Jurkat, Clone E6-1 (cell line): Measurements from ENCODE around the gene SDHAF1.
"Not testable (repeated sequence)": the region's sequence is repeated elsewhere in the genome, so short reads cannot be mapped to it uniquely, and the experiment has no call there.

ENCODE experiments used
- DNase-seq: peaks from one replicate; pipeline ENCODE4 v3.0.0-alpha.2; 2011; ENCODE audit warnings: low read depth, low spot score
- H3K4me3 ChIP-seq: 2 replicates; pipeline ENCODE4 v1.5.1; 2011; ENCODE audit warnings: mild to moderate bottlenecking, low read length, control low read depth, moderate library complexity

The SDHAF1 gene

DNA sequence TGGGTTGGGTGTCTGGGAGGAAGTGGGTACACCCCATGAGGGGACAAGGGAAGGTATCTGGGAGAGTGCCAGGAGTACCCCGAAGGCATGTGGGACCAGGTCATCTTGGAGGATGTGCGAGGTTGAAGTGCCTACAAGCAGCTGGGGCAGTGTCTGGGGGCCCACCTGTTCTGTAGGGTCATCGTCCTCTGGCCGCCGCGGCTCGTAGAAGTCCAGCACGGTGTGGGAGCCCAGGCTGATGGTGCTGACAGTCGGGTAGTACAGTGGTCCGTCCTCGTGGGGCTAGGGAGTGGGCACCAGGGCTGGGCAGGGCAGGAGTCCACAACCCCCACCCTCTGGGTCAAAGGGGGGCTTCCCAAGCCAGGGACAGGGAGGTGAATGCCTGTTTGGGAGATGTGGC is 15.4 kb downstream of the SDHAF1 start:
- no peak overlapping the region for H3K4me3 ChIP-seq
- no peak for DNase-seq

DNA sequence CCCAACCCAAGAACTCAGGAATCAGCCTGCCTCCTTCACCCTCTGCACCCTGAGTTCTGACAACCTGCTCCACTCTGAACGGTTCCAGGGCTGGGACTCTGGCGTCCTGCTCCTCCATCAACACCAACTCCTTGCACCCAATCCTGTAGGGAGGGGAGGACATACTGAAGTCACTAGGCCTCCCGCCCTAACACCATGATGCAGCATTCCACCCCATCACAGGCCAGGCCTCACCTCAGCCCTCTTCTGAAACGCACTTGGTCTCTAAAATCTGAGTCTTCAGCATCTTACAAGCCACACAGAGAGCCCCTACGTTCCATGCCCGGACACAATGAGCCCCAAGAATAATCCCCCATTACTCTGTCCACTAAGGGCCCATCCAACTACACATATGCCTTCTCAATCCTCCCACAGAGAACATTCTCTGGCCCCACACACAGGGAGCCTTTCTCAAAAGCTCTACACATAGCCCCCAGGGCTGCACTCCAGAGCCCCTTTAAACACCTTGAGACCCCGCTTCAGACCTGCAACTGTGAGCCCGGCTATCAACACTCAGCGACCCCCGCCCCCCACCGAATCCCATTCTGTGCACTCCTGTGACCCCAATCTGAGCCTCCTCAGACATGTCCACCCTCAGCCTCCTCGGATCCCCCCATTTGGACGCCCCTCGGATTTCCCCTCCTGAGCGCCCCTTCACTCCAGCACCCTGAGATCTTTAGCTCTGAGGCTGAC is 18.5 kb downstream of the SDHAF1 start:
- peak overlapping the region; percentile 93 for H3K4me3 ChIP-seq
- DNase-seq, result no peak

DNA sequence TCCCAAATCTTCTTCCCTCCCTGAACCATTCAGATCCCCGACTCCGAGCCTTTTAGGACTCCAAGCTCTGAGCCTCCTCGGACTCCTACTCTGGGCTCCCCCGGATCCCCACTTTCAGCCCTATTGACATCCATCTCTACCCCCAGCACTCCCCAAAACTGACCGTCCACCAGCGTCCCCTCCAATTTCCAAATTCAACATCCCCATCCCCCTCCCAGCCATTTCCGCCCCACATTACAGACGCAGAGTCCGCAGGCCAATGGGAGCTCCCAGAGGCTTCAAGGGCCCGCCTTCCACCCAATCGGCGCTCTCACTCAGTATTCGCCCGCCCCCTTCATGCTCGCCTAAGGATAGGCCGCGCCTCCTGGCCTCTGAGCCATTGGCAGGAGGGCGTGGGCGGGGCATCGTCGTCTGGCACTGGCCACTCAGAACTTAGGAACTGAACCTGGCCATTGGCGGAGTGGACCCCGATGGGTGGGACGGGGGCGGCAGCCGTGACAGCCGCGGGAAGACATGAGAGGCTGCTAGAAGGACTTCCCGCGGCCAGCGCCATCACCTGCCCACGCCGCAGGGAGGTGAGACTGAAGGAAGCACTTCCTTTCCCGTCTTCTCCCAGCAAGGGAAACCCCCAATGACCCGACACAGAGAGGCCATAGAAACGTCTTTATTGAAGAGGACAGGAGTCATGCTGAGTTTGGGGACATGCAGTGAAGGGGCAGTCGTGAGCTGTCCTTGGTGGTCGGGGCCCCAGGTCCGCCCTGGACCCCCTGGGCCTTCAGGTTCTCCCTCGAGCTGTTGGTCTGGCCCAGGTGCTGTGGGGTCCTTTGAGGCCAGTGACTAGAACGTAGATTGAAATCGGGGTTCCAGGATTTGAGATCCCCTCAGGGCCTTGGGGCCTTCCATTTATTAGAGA is 19.3 kb downstream of the SDHAF1 start, which contains the start of gene ALKBH6:
Gene ALKBH6 (minus strand): TSS at position 202 of the 913 bp plus-strand sequence. CDS start 816 bp downstream, outside the sequence.
- DNase-seq, result peak; percentile 98
- H3K4me3 ChIP-seq, result peak within 1 kb of the TSS; percentile 93

DNA sequence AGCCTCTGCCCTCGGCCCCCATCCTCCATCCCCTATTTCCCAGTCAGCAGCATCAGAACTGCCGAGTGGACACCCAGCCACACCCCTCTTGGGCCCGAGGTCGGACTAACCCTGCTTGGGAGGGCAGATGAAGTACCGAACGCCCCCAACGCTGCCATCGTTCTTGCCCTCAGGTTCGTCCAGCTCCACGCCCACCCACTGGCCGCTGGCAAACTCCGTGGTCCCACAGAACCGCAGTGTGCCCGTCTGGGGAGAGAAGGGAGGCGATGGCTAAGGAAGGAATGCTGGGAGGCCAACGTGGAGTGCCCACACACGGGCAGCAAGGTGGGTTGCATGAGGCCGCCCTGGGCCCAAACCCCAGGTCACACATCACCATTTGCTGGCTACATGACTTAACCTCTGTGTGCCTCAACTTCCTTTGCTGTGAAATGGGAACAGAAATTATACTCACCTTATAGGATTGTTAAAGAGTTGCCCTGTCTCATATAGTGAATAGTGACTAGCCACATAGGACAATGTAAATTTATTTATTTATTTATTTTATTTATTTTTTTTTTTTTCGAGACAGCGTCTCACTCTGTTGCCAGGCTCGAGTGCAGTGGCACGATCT is 24.2 kb downstream of the SDHAF1 start:
- no peak for DNase-seq
- no peak overlapping the region for H3K4me3 ChIP-seq

DNA sequence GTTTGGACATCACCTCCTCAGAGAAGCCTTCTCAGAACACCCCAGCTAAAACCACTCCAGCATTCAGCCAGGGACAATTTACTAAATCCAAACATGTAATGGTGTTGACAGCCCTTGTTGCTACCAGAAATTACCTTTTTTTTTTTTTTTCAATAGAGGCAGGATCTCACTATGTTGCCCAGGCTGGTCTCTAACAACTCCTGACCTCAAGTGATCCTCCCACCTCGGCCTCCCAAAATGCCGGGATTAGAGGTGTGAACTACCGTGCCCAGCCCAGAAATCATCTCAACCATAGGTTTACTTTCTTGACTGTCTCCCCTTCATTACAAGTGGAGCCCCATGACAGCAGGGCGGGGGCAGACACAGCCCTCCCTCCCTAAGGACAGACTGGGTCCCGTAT is 28.4 kb downstream of the SDHAF1 start:
- H3K4me3 ChIP-seq, result no peak overlapping the region
- DNase-seq, result no peak

DNA sequence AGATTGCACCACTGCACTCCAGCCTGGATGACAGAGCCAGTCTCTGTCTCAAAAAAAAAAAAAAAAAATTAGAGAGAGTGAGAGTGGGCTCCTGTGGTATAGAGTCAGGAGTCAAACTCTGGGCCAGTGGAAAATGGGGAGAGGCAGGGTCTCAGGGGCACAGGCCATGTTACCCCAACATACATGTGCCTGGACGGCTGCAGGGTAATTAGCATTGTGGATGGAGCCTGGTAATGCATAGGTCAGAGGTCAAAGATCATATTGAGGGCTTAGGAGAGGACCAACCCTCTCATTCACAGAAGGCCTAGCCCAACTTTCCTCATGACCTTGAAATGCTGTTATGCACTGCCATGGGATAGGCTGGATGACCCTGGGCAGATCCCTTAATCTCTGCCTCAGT is 30.6 kb downstream of the SDHAF1 start:
- no peak for DNase-seq
- no peak overlapping the region for H3K4me3 ChIP-seq

DNA sequence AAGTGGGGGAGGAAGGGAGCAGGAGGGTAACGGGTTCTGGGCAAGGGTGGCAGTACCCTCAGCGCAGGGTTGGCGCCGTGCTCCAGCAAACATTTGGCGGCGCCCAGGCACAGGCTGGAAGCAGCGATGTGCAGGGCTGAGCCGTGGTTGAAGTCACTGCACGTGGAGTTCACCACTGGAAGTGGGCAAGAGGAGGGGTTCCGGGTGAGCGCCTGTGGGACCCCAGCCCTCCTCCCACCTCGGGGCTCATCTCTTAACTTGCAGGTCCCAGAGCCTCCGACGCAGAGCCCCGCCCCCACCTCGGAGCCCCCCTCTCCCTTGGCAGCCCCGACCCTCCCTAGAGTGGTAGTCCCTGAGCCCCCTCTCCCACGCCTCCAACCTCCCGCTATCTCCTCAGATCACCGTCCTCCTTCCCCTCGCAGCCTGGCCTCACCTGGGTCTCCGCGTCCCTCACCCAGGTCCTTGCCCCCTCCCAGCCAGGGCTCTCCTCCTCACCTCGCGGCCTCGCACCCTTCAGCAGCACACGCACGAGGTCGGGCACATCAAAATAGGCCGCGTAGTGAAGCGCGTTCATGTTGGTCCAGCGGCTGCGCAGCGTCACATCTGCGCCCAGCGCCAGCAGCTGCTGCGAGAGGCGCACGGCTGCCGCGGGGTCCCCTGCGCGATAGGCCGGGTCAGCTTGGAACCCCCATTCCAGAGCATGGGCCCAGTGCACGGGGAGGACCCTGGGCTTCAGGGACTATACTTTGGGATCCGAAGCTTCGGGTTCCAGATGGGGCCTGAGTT is 31.3 kb downstream of the SDHAF1 start:
- H3K4me3 ChIP-seq, result no peak overlapping the region
- no peak for DNase-seq

DNA sequence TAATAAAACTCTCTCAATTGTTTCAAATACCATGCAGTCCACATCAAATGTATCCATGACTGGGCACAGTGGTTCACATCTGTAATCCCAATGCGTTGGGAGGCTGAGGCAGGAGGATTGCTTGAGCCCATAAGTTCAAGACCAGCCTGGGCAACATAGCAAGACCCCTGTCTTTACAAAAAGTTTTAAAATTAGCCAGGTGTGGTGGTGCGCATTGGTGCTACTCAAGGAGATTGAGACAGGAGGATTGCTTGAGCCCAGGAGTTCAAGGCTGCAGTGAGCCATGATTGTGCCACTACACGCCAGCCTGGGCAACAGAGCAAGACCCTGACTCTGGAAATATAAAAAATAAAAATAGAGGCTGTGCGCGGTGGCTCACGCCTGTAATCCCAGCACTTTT is 32.7 kb downstream of the SDHAF1 start:
- no peak for DNase-seq
- H3K4me3 ChIP-seq, result no peak overlapping the region

DNA sequence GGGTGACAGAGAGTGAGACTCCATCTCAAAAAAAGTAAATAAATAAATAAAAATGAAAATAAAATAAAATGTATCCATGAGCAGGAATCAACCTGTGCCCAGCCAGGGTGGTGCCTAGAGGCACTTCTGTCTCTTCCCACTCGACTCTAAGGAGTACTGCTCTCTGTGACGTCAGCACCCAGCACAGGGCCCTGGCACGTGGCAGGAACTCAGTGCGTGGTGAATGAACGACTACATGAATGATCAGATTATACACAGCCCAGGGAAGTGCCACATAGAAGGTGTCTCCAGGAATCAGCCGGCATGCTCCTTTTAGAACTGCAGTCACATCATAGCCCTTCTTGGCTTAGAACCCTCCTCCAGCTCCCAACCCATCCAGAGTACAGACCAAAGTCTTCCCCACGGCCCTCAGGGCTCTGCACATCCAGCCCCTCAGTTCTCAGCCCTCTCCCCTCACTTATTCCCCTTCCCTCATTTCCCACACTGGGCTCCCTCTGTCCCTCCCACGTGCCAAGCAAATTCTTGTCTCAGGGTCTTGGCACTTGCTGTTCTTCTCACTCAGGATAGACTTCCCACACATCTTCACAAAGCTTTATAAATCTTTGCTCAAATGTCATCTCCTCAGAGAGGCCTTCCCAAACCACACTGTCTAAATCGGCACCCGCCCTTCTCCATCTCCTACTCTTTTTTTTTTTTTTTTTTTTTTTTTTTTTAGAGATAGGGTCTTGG is 33.5 kb downstream of the SDHAF1 start:
- no peak for DNase-seq
- H3K4me3 ChIP-seq, result no peak overlapping the region

DNA sequence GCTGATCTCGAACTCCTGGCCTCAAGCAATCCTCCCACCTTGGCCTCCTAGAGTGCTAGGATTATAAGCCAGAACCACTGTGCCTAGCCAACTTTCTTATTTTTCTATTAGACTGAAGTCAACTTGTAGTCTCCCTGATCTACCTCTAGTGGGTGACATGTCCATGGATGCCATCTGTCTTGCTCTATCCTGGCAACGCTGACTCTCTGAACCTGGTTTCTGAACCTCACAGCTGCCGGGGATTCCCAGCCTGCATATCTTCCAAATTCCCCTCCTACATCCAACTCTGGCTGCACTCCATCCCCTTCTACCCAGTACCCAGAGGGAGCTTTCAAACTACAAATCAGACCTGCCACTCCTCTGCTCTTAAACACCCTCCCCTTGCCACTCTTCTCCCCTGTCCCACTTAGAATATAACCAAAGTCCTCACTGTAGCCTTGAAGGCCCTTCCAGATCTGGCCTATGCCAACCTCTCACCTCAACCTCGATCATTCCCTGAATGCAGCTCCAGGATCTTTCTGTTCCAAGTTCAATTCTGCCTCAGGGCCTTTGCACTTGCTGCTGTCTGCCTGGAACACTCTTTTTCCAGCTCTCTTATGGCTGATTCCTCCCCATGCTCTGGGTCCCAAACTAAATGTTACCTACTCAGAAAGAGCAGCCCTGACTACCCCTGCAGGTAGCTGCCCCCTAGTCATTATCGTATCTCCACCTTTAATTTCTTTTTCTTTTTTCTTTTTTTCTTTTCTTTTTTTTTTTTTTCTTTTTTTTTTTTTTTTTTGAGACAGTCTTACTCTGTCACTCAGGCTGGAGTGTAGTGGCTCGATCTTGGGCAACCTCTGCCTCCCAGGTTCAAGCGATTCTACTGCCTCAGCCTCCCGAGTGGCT is 35.5 kb downstream of the SDHAF1 start:
- DNase-seq, result no peak
- no peak overlapping the region for H3K4me3 ChIP-seq

DNA sequence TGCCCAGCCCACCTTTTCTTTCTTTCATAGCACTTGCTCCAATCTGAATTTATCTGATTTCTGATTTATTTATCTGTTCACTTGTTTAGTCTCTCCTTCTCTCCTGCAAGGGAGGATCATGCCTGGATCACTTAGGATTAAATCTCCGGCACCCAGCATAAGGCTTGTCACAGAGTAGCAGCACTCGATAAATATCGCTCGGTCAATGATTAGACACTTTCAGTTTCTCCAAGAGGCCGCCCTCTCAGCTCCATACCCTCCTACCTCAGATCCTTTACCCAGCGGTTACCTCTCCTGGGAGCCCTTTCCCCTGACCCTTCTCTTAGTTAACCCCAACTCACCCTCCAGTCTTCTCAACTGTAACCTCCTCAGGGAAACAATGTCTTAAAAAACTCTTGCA is 36.3 kb downstream of the SDHAF1 start:
- DNase-seq, result no peak
- no peak overlapping the region for H3K4me3 ChIP-seq

DNA sequence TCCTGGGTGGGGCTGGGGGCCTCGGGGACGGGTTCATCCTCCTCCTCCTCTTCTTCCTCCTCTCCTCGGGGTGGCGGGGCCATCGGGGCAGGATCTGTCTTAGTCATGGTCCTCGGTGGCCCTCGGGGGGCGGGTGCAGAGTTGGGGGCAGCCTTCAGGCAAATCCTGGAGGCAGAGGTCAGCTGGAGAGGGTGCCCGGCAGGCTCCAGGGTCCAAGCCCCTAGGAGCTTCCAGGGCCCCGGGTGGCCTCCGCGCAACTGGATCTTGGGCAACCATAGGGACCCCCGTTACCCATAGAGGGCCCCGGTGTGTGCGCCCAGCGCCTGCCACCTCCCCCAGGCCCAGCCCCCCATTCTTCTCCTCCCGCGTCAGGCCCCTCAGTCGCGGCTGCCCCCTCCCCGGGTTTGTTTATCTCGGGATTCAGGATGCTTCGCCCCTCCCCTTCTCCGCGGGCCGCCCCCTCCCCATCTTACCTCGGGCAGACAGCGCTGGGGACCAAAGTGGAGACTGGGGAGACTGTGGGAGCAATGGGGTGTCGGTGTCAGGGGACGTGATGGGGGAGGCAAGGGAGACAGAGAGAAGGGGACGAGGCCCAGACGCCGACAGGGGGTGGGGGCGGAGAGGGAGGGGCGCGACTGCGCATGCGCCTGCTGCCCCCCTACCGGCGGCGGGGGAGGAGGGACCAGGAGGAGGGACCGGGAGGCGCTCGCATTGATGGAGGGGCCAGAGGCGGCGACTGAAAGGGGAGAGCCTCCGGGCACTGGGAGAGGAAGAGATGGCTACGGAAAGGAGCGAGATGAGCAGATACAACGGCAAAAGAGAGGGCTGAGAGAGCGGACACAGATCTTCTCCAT is 37.5 kb downstream of the SDHAF1 start, which contains the start of gene CLIP3:
Gene CLIP3 (minus strand): TSS at position 623 of the 854 bp plus-strand sequence. CDS start 516 bp downstream, at position 107.
- peak; percentile 53 for DNase-seq
- H3K4me3 ChIP-seq, result peak within 1 kb of the TSS; percentile 61

DNA sequence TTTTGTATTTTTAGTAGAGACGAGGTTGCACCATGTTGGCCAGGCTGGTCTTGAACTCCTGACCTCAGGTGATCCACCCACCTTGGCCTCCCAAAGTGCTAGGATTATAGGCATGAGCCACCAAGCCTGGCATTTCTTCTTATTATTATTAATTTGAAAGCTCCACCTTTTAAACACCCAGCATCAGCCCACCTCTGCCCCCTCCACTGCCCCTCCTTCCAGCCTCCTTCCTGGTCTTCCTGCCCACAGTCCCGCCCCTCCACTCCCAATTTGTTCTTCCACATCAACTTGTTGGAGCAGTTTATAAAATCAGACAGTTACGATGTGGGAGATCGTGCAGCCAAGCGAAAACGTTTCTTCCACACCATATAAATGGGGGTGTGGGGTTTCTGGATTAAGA is 45.5 kb downstream of the SDHAF1 start:
- no peak for DNase-seq
- H3K4me3 ChIP-seq, result no peak overlapping the region

DNA sequence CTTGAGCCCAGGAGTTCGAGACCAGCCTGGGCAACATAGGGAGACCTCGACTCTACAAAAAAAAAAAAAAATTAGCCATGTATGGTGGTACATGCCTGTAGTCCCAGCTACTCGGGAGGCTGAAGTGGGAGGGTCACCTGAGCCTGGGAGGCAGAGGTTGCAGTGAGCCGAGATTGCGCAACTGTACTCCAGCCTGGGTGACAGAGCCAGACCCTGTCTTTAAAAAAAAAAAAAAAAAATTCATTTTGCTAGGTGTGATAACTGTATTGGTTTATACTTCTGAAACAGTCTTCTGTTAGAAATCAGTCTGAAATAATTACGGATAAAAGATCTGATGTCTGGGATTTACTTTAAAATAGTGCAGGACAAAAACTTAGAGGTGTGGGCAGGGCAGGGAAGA is 46.1 kb downstream of the SDHAF1 start:
- DNase-seq, result not testable (repeated sequence)

DNA sequence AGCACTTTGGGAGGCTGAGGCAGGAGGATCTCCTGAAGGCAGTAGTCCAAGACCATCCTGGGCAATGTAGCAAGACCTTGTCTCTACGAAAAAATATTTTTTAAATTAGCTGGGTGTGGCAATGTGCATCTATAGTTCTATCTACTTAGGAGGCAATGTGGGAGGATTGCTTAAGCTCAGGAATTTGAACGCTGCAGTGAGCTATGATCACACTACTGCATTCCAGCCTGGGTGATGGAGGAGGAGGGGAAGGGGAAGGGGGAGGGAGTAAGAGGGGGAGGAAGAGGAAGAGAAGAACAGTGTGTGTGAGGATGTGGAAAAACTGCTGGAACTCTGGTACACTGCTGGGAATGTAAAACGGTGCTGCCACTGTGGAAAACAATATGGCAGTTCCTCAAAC is 46.8 kb downstream of the SDHAF1 start:
- no peak for DNase-seq
- H3K4me3 ChIP-seq, result no peak overlapping the region

More for the DNA sequence above, 46.1 kb downstream of the SDHAF1 start:
- H3K4me3 ChIP-seq, result not testable (repeated sequence)

DNA sequence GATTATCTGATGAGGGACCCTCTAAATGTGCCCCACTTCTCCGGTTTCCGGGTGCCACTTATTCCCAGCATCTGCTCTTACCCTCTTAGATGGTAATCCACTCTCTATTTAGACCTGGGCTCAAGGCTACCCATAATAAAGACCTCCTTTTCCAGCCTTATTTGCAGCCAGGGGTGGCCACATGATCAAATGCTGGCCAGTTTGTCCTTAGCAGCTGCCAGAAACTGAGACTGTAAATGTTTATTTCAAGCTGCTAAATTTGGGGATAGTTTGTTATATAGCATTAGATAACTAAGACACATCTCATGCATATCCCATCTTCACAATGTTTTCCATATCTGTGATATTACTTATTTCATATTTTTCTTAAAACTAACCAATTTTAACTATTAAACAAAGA is 49.0 kb downstream of the SDHAF1 start:
- H3K4me3 ChIP-seq, result no peak overlapping the region
- DNase-seq, result no peak
